Stimulated activated CD8-positive, alpha-beta memory T cell treated with anti-CD3 and anti-CD28 coated beads, Interleukin-12 subunit alpha, Interleukin-12 subunit beta, amount 100 ng/mL, for 24 hours (primary cell): Measurements from ENCODE around the gene SSBP2.

Source experiments
- DNase-seq: peaks from one replicate; pipeline ENCODE4 v3.0.0-alpha.2; 2020; ENCODE audit errors: extremely low read depth

The SSBP2 gene

DNA sequence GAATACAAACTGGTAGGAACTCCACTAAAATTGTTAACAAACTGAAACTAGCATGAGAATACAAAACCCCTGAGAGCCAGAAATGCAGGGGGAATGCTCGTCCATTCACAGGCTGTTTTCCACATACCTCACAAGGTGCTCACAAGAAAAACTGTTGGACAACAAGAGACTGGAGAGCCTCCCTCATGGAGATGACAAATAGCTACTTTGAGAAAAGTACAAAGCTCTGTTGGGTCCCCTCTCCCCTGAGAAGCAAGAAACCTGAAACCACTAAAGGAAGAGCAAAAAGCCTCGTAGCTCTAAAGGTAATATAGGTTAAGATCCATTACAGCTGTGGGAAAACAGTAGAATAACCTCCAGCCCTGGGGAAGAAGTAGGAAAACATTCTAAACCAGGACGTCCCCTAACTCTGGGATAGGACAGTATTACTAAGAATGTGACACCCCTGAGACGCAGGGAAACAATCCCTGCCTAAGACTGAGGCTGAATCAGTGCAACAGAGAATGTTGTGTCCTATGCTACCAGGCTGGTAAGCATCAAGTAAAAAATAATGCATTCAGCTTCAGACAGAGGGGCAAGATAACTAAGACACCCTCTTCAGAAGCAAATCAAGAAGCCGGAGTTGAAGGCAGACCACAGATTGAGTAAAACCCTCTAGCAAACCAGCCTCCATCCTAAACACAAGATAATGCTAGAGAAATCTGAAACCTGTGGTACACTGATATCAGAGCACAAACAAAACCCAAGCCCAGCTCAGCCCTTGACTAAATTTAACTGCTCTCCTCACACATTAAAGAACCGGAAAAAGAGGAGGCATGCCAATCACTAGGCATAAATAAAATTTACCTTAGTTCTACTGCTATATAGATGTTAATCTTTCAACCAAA lies 160.2 kb downstream of the SSBP2 start:
- DNase-seq = no peak

DNA sequence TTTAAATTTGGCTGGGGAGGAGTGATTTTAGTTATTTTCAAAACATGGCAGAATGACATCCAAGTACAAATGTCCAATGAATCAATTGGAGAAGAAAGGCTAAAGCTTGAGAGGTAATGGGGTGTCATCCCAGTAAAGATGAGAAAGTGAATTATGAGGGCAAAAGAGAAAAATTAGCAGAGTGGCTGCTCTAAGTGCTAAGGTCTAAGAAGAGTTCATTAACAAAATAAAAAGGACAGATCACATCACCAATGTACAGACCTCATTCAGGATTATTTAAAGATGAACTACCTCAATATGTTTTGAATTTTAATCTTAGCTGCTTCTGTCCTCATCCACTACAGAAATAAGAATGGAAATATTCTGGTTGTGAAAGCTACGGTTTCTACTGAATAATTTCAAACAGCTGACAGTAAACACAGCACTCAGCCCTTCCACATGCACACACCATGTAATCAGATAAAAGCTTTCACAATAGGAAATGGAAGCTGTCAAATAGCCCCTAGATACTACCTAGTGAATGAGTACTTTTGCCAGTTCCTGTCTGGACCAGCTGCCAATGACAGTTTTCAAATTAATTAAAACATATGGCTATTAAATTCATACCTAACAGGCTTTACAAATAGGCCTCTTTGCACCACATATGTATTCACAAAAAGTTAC lies 171.5 kb downstream of the SSBP2 start:
- DNase-seq = no peak

DNA sequence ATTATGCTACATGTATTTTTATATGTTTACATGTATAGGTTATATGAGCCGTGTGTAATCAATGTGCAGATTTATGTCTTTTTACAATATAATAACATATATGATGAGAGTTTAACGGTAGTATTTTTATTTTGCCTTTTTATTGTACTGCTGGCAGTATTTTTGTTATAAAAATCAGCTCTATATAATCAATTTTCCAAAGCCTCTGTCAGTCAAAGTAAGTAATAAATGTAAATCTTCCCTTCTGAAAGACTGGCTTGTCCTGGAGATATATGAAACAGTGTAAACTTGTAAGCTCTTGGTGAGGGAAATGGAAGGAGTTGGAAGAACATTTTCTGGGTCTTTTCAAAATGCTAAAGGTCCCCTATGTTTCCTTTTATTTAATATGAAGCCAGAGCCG lies 173.8 kb downstream of the SSBP2 start:
- no peak for DNase-seq

DNA sequence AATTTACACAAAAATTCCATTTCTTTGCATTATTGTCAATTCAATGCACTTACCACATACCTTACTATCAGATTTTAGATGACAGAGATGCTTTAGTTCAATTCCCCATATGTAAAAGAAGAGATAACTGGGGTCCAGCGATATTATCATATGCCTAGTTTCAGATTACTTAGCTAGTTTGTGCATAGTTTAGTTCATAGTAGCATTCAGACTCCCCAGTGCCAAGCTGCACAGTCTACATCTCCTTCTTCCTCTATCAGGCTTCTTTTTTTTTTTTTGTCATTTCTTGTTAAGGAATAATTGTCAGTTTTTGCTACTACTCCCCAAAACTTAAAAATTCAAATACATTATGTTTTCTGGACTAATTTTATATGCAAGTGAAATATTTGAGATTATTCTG lies 175.0 kb downstream of the SSBP2 start:
- no peak for DNase-seq

DNA sequence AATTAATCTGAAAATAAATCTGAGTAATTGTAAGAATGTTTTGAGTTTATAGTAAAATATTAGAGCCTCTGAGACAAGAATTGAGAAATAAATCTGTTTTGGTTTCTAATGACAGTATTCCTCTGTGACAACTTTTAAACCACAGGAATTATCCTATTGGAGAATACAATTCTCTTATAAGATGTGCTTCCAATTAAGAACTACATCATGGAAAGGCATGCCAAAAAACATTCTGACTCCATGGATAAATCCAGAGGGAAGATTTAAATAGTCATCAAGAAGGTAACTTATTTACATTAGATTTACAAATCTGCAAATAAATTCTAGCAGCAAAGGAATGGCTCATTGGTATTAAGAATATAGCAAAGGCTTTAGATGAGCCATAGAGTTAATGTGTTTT lies 178.7 kb downstream of the SSBP2 start:
- no peak for DNase-seq

DNA sequence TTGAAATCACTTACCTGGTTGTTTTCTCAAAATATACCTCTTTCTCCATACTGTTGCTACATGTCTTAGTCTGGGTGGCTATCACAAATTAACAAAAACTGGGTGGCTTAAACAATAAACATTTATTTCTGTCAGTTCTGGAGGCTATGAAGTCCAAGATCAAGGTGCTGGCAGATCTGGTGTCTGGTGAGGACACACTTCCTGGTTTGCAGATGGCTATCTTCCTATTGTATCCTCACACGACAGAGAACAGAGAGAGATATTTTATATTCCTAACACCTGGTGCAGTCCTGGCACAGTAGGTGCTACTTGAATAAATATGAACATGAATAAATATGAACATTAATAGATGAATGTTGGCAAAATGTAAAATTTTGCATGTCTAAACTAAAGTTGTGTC lies 192.7 kb downstream of the SSBP2 start:
- DNase-seq = no peak

DNA sequence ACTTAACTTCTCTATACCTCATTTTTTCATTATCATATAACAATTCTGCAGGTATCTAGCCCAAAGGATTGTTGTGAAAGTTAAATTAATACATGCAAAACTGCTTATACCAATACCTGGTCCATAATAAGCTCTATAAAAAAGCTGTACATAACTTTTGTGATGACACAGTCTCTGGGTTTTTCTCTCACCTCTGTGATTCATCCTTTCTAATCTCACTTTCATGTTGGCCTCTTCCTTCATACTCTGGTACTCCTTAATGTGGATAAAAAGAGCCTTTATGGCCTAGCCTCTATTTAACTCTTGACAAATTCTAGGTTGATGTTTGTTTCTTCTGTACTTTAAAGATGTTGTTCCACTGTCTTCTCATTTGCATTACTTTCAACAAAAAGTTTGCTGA lies 194.1 kb downstream of the SSBP2 start:
- DNase-seq = no peak

DNA sequence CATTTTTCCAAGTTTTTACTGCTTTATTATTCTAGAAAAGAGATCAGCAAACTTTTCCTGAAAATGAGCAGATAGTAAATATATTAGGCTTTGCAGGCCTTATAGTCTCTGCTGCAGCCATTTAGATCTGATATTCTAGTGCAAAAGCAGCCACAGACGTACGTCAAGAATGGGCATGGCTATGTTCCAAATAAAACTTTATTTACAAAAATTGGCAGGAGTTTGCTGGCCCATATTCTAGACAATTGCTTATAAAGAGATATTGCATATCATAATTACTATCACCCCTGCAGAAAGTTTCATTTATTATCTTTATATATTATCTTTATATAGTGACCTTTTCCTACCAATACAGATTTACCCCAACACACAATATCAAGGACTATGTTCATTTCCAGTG lies 195.0 kb downstream of the SSBP2 start:
- DNase-seq = no peak

DNA sequence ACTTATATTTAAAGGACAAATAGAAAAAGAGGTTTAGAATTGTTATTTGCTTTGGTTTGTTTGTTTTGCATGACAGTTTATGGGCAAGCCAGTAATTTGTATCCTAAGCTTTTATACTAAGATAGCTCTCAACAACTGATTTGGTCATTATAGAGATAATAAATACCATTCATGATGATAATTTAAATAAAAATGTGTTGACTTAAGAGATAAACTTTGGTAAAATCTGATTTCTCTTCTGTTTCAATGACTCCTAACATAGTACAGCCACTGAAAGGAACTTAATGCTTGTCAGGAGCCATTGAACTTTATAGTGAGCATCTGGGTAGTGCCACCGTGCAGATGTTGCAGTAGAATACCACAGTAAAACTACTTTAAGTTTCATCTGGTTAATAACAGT lies 196.2 kb downstream of the SSBP2 start:
- no peak for DNase-seq

DNA sequence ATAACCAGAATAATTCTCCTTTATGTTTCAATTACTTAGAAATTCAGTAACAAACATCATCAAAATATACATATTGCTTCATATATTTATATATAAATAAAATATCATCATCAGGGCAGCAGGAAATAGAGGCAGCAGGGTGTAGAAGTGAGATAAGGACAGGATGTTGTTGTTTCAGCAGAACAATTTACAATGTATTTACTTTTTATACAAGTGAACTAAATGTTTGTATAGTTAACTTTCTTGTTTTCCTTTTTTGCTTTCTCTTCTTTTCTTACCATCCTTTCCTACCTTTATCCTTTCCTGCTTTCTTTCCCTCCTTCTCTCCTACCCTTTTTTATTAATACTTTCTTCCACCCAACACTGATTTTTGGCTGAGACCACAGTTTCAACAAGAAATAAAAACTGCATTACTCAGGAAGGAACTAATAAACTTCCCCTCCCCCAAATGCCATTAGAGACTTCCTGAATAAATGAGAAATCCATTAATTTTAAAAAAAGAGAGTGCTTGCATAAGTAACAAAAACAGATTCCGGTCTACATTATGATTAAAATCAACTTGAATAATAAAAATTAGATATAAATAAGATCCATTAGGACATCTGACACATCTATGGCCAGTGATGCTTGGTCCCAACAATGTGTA lies 197.2 kb downstream of the SSBP2 start:
- no peak for DNase-seq

DNA sequence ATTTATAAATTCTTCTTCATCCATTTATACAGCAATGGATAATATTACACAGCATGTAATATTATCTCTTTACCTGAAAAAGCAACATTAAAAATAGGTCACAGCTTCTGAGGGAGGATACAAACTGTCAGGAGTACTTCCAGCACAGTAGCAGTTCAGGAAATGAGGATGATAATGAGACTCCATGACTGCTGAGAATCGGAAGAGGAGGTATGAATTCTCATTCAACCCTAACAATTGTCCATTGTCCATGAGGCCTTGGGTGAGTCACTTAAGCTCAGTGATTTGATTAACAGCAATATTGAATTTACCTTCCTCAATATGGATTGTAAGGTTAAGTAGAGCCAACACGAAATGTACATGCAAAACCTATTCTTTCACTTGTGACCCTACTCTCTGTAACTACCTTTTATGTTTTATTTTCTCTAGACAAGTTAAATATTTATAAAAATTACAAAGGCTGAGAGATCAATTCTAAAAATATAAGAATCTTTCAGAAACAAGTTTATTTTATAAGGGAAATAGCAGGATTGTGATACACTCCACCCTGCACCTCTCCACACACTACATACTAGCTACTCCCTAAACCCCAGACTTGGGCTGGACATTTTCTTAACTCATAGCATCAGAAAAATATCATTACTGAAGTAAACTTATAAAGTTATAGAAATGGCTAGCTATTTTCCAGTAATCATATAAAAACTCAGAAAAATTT lies 197.9 kb downstream of the SSBP2 start:
- no peak for DNase-seq

DNA sequence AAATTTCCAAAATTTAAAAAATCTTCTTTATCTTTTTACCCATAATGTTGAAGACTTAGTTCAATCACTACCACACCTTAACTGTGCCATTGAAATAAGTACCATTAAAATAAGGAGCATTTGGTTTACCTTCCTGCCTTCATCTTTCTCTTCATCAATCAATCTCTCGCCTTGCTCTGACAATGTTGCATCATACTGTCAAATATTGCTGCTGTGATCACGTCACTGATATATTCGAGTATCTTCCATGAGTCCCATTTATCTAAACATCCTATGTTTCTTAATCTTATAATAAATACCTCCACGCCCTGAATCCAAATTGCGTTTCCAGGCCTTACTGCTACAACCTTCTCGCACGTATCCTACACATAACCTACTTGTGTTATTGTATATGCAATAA lies 201.8 kb downstream of the SSBP2 start:
- DNase-seq = no peak

DNA sequence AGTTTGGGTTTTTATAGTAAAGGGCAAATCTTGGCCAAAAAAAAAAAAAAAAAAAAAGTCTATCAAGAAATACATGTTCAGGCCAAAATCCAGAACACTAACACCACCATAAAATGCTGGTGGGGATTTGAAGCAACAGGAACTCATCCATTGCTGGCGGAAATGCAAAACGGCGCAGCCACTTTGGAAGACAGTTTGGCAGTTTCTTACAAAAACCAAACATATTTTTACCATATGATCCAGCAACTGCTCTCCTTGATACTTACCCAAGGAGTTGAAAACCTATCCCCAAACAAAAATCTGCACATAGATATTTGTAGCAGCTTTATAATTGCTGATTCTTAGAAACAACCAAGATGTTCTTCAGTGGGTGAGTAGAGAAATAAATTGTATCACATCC lies 203.9 kb downstream of the SSBP2 start:
- DNase-seq = no peak

DNA sequence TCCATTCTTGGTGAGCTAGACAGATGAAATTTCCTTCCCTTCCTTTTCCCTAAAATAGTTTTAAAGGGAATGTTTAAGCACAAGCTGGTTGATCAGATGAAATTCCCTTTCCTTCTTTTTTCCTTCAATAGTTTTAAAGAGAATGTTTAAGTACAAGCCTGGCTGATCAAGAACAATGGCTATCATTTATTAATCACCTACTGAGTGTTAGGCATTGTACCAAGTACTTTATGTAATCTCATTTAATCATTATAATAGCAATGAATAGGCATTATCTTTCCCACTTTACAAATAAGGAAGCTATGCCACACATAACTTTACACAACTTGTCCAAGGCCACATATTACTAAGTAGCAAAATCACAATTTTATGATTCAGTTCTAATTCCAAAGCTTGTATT lies 205.0 kb downstream of the SSBP2 start:
- DNase-seq = no peak

DNA sequence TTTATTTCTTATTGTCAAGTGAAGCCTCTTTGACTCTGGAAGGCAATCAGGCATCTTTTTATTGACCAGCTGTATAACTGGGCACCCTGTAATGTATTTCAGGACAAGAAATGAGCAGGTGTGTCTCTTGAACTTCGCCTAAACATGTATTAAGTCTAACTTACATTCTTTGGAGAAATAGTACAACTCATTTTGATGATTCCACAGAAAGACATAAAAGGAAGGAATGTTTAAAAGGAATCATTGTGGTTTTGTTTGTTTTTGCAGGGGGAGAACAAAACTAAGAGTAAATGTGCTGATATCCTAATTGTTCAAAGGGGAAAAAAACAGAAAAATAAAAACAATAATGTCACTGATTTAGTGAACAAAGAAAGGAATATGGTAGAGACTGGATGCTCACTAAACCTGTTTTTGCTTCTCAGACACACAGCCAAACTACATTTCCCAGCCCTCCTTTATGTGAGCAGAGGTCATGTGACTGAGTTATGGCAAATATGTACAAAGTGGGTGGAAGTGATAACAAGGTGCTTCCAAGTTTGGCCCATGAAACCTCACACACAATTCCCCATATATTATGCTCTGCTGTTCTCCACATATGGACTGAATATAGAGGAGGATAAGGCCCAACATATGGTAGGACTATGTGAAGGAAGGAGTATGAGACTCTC lies 206.4 kb downstream of the SSBP2 start:
- DNase-seq = no peak

DNA sequence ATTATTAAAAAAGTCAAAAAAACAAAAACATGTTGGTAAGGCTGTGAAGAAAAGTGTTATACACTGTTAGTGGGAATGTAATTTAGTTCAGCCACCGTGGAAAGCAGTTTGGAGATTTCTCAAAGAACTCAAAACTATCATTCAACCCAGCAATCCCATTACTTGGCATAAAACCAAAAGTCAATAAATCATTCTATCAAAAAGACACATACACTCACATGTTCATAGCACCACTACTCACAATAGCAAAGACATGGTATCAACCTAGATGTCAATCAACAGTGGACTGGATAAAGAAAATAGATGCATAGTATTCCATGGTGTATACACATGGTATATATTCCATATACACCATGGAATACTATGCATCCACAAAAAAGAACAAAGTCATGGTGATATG lies 208.7 kb downstream of the SSBP2 start:
- DNase-seq = no peak

DNA sequence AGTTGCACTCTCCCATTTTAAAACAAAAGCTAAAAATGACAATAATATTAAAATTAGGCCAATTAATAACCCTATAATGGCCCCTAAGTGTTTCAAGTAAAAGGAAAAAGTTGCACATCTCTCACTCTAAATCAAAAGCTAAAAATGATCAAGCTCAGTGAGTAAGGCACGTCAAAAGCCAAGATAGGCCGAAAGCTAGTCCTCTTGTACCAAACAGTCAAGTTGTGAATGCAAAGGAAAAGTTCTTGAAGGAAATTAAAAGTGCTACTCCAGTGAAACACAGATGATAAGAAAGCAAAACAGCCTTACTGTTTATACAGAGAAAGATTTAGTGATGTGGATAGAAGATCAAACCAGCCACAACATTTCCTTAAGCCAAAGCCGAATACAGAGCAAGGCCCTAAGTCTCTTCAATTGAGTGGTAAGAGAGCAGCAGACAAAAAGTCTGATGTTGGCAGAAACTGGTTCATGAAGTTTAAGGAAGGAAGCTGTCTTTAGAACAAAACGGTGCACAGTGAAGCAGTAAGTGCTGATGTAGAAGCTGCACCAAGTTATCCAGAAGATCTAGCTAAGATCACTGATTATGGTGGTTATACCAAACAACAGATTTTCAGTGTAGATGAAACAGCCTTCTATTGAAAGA lies 212.9 kb downstream of the SSBP2 start:
- DNase-seq = no peak

DNA sequence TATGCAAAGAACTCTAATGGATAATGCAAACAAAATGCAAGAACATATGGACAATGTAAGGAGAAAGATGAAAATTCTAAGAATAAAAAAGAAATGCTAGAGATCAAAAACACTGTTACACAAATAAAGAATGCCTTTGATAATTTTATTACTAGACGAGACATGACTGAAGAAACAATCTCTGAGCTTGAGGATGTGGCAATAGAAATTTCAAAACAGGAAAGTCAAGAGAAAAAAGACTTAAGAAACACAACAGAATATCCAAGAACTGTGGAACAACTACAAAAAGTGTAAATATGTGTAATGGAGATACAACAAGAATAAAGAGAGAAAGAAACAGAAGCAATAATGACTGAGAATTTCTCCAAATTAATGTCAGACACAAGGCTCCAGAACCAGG lies 216.5 kb downstream of the SSBP2 start:
- DNase-seq = no peak

DNA sequence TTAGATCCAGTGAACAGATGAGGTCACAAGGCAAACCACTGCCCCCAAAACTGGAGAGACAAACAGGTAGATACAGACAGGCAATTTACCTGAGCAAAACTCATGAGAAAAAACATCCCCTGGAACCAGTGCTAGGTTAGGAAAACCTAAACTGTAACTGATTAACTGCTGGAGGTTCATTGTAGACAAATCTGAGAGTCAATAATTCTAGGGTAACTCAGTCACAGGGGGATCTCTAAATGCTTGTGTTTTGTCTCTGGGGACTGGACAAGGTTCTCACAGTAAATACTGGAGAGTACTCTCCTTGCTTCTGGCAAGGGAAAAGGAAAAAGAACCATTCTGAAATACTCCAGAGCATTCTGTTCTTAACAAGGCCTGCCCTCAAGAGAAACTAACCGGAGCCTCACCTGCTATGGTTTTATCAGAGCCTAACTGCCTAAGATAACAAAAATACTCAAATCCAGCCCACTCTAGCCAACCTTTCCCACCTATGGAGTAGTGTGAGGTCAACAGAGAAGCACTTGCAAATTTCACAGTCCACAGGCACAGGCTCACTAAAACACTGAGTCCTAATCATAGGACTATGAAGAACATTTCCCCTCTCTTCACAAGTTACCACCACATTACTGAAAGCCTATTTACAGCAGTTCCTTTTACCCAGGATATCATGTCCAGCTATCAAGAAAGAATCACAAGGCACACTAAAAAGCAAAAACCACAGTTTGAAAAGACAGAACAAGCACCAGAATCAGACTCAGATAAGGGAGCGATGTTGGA lies 217.1 kb downstream of the SSBP2 start:
- DNase-seq = no peak

DNA sequence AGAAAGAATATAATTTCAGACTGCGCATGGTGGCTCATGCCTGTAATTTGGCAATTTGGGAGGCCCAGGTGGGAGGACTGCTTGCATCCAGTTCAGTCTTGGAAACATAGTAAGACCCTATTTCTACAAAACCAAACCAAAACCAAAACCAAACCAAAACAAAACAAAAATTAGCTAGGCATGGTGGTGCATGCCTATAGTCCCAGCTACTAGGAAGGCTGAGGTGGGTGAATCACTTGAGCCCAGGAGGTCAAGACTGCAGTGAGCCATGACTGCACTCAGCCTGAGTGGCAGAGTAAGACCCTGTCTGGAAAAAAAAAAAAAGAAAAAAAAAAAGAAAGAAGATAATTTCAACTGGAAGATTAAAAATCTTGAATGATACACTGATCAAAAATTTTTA lies 220.0 kb downstream of the SSBP2 start:
- no peak for DNase-seq

DNA sequence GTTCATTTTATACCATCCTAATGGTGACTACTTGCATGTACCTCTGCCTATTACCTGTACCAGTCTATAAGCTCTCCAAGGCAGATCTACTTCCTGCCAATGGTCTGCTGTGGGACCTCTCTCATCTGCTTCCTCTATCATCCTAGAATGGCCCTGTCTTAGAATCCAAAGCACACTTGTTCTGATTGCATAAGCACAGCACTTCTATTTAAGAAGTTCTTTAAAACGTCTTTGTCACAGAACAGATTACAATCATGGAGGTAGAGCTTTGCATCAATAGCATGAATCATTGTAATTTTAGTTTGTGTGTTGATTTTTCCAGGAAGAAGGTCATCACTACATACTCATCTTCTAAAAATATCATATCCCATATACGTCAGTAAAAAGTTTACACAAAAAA lies 225.2 kb downstream of the SSBP2 start:
- no peak for DNase-seq
